Thyroid gland (tissue), 4 donors: ENCODE measurements around the gene CEMIP2. TPM values are rescaled to one million over a fixed set of nuclear protein-coding genes. Genes with fewer than 3 reads are reported as not detected.

Experiments used
- DNase-seq, 2 donors: peaks; one replicate each; pipeline ENCODE4 v3.0.0-alpha.2; 2019
- H3K27ac ChIP-seq, 3 donors: fragments of 200-600 bp; sonication (generic); 1 replicate in 2 of 3; 2 replicates in 1 of 3; pipeline ENCODE4 v1.5.1; 2016 to 2019; ENCODE audit warnings: mild to moderate bottlenecking in 1 of 3, moderate library complexity in 1 of 3
- H3K27me3 ChIP-seq: fragments of 200-600 bp; sonication (generic); one replicate; pipeline ENCODE4 v1.5.1; 2019
- H3K36me3 ChIP-seq, 2 donors: fragments of 200-600 bp; sonication (generic); one replicate each; pipeline ENCODE4 v1.5.1; 2016 to 2019
- H3K4me1 ChIP-seq, 2 donors: fragments of 200-600 bp; sonication (generic); one replicate each; pipeline ENCODE4 v1.5.1; 2017 to 2019
- H3K4me3 ChIP-seq, 3 donors: fragments of 200-600 bp; sonication (generic); replicated peaks in 1 of 3; 1 replicate in 2 of 3; 2 replicates in 1 of 3; pipeline ENCODE4 v1.5.1; 2016; ENCODE audit warnings: mild to moderate bottlenecking in 1 of 3
- H3K9me3 ChIP-seq: fragments of 200-600 bp; sonication (generic); one replicate; pipeline ENCODE4 v1.5.1; 2017
- CTCF ChIP-seq, 6 experiments: fragments of 200-600 bp in 3 of 6; fragments of 450-650 bp in 3 of 6; sonication (generic) in 3 of 6; IDR thresholded peaks; one replicate each; pipeline ENCODE4 v1.5.1; 2016 to 2019; ENCODE audit warnings: antibody characterized with exemption in 6 of 6, mild to moderate bottlenecking in 2 of 6, inconsistent platforms in 1 of 6, moderate library complexity in 1 of 6
- POLR2A ChIP-seq, 2 donors: fragments of 450-650 bp; IDR thresholded peaks; one replicate each; pipeline ENCODE4 v1.6.1; 2017; ENCODE audit warnings: antibody characterized with exemption in 2 of 2, mild to moderate bottlenecking in 2 of 2, moderate library complexity in 1 of 2
- WGBS, 2 donors: methylation state at CpG; one replicate each; pipeline ENCODE4 v1.1.5; 2017; 5-methylcytosine and 5-hydroxymethylcytosine counted together
- intact Hi-C: fragments of 100-400 bp; cut with DNase I; formaldehyde crosslinking; loops from one replicate; pipeline ENCODE4 v1.15.1; 2023
- total RNA-seq, 4 donors: library from RNA; depleted of rRNA; stranded (reverse); fragments of >200 nt; gene quantifications; one replicate each; pipeline ENCODE4 v1.2.3, GENCODE V29; 2016

CEMIP2 gene
- total RNA-seq, 4 donors from 2014 or later = 29.6 to 111 (median 34.0) TPM

DNA sequence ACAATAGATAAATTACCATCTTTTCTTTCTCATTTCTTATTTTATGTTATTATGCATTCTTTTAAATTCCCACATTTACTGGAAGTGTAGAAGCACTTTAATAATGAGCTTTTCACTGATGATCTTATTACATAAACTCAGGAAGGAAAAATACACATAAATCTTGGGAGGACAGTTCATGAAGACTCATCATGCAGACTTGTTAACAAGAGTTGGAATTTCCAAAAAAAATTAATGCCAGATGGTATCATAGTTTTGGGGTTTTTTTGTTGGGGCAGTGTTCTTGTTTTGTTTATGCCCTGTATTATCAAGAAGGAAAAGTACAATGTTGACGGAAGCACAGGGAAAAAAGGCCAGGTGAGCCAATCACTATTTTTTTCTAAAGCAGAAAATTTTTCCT, 35.1 kb downstream of the CEMIP2 start:
- Histone ChIP-seq H3K9me3 (no peaks in the 10 kb centered on the region), H3K4me1 (peaks cover 0 to 8% of the 10 kb centered on the region in 2 donors), H3K27ac (no peak overlapping the region), H3K36me3 (peaks cover 3 to 10% of the 10 kb centered on the region in 2 donors), H3K27me3 (no peaks in the 10 kb centered on the region), H3K4me3 (no peak overlapping the region)
- intact Hi-C loops = no loop called here
- WGBS, 2 donors = 89 to 93% methylated on average over 1 of the region's 1 CpG
- TF ChIP-seq CTCF (IDR thresholded peaks at IDR 0.05) (no peak), POLR2A (IDR thresholded peaks at IDR 0.05) (no peak)
- DNase-seq = no peak

- Histone ChIP-seq H3K27ac (peak overlapping the region in 1 of 3 donors; percentile 36), H3K4me1 (peaks cover 0 to 8% of the 10 kb centered on the region in 2 donors), H3K36me3 (peaks cover 7 to 17% of the 10 kb centered on the region in 2 donors), H3K9me3 (no peaks in the 10 kb centered on the region), H3K27me3 (no peaks in the 10 kb centered on the region), H3K4me3 (no peak overlapping the region)
- TF ChIP-seq CTCF (IDR thresholded peaks at IDR 0.05) (no peak), POLR2A (IDR thresholded peaks at IDR 0.05) (no peak)
- 64 to 69% methylated on average over 6 of the region's 6 CpGs for WGBS, 2 donors
- intact Hi-C loops = no loop called here
- DNase-seq = no peak
These were observed 38.3 kb downstream of the CEMIP2 start for GRCh38 chr9:71729816-71730526.

DNA sequence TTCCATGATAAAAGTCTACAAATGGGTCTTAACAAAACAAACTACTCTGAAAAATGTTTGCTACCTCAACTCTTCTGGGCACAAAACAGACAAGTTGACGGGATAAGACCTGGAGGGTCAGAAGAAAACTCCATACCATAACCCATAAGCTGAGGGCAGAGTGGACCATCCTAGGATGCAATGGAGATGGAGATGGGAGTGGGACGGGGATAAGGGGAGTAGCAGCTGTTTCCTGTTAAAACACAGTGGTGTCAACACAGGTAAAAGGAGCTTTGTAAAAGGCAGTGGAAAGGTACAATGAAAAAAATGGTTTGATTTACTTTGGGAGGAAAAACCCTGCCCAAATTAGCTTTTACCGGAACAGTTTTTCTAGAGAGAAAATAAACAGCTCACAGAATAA, 41.6 kb downstream of the CEMIP2 start:
- Histone ChIP-seq H3K9me3 (no peaks in the 10 kb centered on the region), H3K4me1 (peaks cover 0 to 8% of the 10 kb centered on the region in 2 donors), H3K36me3 (peaks cover 12 to 36% of the 10 kb centered on the region in 2 donors), H3K27ac (no peak overlapping the region), H3K27me3 (no peaks in the 10 kb centered on the region), H3K4me3 (no peak overlapping the region)
- TF ChIP-seq CTCF (IDR thresholded peaks at IDR 0.05) = no peak
- intact Hi-C loops = no loop called here
- 65 to 77% methylated on average over 3 of the region's 3 CpGs for WGBS, 2 donors
- DNase-seq = no peak

DNA sequence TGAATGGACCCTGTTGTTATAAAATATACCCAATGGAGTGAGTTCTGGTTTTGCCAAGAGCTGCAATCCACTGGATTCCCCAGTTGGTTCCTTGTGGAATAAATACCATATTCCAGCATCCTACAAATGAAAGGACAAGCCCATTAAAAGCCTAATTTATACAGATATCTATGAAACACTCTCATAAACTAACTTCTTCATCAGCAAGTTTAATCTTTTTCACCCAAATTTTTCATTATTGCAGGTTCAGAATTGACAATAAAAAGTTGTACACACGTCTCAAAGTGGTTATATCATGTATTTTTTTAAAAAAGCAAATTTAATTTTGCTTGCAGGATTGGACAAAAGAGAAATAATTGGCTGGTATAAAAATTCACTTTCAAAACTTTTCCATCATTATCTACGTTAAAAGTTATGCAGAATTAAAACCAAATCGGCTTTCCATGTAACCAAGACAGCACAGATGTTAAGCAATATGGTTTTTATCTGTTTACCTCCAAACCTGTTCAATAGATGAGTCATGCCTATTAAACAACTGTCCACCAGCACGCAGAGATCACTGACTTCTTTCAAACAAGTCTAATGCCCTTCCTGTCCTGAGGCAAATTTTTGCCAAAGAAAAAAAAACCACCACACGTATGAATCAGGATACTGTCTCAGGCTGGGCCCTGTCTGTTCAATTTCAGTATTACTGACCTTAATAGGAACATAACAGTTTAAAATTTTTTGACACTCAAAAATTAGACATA, 42.5 kb downstream of the CEMIP2 start:
- intact Hi-C loops = no loop called here
- H3K4me1 ChIP-seq = peaks cover 0 to 8% of the 10 kb centered on the region in 2 donors
- no peaks in the 10 kb centered on the region for H3K9me3 ChIP-seq
- TF ChIP-seq CTCF (IDR thresholded peaks at IDR 0.05) (no peak), POLR2A (IDR thresholded peaks at IDR 0.05) (no peak)
- WGBS, 2 donors = 66 to 70% methylated on average over 5 of the region's 5 CpGs
- H3K27ac ChIP-seq = no peak overlapping the region
- H3K36me3 ChIP-seq = peaks cover 14 to 36% of the 10 kb centered on the region in 2 donors
- no peak overlapping the region for H3K4me3 ChIP-seq
- no peak for DNase-seq
- H3K27me3 ChIP-seq = no peaks in the 10 kb centered on the region

DNA sequence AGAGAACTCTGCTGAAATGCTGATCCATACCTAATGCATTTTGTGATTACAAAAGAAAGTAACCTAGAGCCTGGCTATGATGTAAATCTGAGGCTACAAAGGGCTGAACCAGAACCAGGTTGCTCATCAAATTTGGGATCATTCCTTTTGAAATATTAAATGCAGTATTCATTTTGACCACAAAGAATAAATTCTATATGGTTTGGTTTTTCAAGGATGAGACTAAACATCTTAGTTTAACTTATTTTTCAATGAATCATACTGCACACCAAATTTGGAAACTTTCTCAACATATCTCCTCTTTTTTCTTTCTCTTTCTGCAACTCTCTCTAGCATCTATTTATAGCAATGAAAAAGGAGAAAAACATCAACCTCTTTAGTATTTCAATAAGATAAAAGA, 46.5 kb downstream of the CEMIP2 start:
- no peak for TF ChIP-seq CTCF (IDR thresholded peaks at IDR 0.05)
- TF ChIP-seq POLR2A (IDR thresholded peaks at IDR 0.05) = no peak
- Histone ChIP-seq H3K4me1 (peaks cover 0 to 4% of the 10 kb centered on the region in 2 donors), H3K27ac (no peak overlapping the region), H3K4me3 (no peak overlapping the region), H3K9me3 (no peaks in the 10 kb centered on the region), H3K27me3 (no peaks in the 10 kb centered on the region), H3K36me3 (peaks cover 11 to 26% of the 10 kb centered on the region in 2 donors)
- intact Hi-C loops = no loop called here
- DNase-seq = no peak
